ENCODE data around the gene USP31.
A peak's percentile ranks its signal among the peaks of the same experiment; 100 is the strongest.

The USP31 gene

GRCh38 chr16:23058576-23058975 lies 90.7 kb downstream of the USP31 start:
- DNase-seq = no peak

GRCh38 chr16:23057013-23057596 lies 92.1 kb downstream of the USP31 start:
- no peak for DNase-seq

- no peak for DNase-seq
Observed at GRCh38 chr16:23055481-23055880, 93.8 kb downstream of the USP31 start.

- no peak for DNase-seq
Observed at GRCh38 chr16:23052908-23053580, 96.2 kb downstream of the USP31 start.

GRCh38 chr16:23052221-23052620 lies 97.0 kb downstream of the USP31 start:
- DNase-seq = no peak

GRCh38 chr16:23051587-23051986 lies 97.7 kb downstream of the USP31 start:
- DNase-seq = no peak

- DNase-seq = no peak
Observed at GRCh38 chr16:23048164-23048563, 101.1 kb downstream of the USP31 start.

GRCh38 chr16:23045025-23045424 lies 104.2 kb downstream of the USP31 start:
- DNase-seq = no peak

- DNase-seq = no peak
Observed at GRCh38 chr16:23040246-23040645, 109.0 kb downstream of the USP31 start.

- no peak for DNase-seq
Observed at GRCh38 chr16:23039118-23039517, 110.1 kb downstream of the USP31 start.

- DNase-seq = no peak
Observed at GRCh38 chr16:23035240-23035639, 114.0 kb downstream of the USP31 start.

GRCh38 chr16:23031508-23032098 lies 117.6 kb downstream of the USP31 start:
- DNase-seq = no peak

- DNase-seq = no peak
Observed at GRCh38 chr16:23029733-23030420, 119.4 kb downstream of the USP31 start.

- DNase-seq = no peak
Observed at GRCh38 chr16:23027386-23027785, 121.9 kb downstream of the USP31 start.

GRCh38 chr16:23026784-23027362 lies 122.4 kb downstream of the USP31 start:
- DNase-seq = peak; percentile 20

- peak; percentile 9 for DNase-seq
Observed at GRCh38 chr16:23025692-23026307, 123.5 kb downstream of the USP31 start.

GRCh38 chr16:23024044-23024443 lies 125.2 kb downstream of the USP31 start:
- DNase-seq = no peak

- no peak for DNase-seq
Observed at GRCh38 chr16:23020084-23020483, 129.2 kb downstream of the USP31 start.

GRCh38 chr16:23016368-23016767 lies 132.9 kb downstream of the USP31 start:
- DNase-seq = no peak

GRCh38 chr16:23015580-23015979 lies 133.7 kb downstream of the USP31 start:
- no peak for DNase-seq

GRCh38 chr16:23014592-23014991 lies 134.7 kb downstream of the USP31 start:
- no peak for DNase-seq
